HG02852 (cell line): Measurements from ENCODE around the gene CYSRT1.

ENCODE experiments used
- ATAC-seq: cut with Tn5 transposase; IDR thresholded peaks from one replicate; pipeline ENCODE4 v1.9.1; 2021; ENCODE audit warnings: mild to moderate bottlenecking, moderate library complexity; ENCODE audit not compliant: unreplicated experiment

The CYSRT1 gene

GRCh38 chr9:137223078-137223970 is 1.6 kb upstream of the CYSRT1 start:
- ATAC-seq = peak; percentile 58

- no peak for ATAC-seq
Measured at GRCh38 chr9:137225699-137226331, 841 bp downstream of the CYSRT1 start.

GRCh38 chr9:137226338-137227053 is 1.5 kb downstream of the CYSRT1 start:
- no peak for ATAC-seq

- no peak for ATAC-seq
Measured at GRCh38 chr9:137227054-137227852, 2.3 kb downstream of the CYSRT1 start, which contains the start of gene RNF224. Gene RNF224 (plus strand): TSS chr9:137227502. CDS start chr9:137228336, 834 bp downstream.

GRCh38 chr9:137227853-137228505 is 3.0 kb downstream of the CYSRT1 start:
- no peak for ATAC-seq

GRCh38 chr9:137228506-137228967 is 3.6 kb downstream of the CYSRT1 start:
- no peak for ATAC-seq

- no peak for ATAC-seq
Measured at GRCh38 chr9:137228968-137229896, 4.3 kb downstream of the CYSRT1 start.

GRCh38 chr9:137229903-137230704 is 5.1 kb downstream of the CYSRT1 start:
- no peak for ATAC-seq

GRCh38 chr9:137230705-137231371 is 5.9 kb downstream of the CYSRT1 start, which contains the start of gene SLC34A3:
Gene SLC34A3 (plus strand): TSS chr9:137230901. CDS start chr9:137231703, 802 bp downstream.
- no peak for ATAC-seq

GRCh38 chr9:137231372-137232039 is 6.5 kb downstream of the CYSRT1 start:
- ATAC-seq = no peak

- no peak for ATAC-seq
Measured at GRCh38 chr9:137232101-137232500, 7.1 kb downstream of the CYSRT1 start.

GRCh38 chr9:137232510-137232909 is 7.5 kb downstream of the CYSRT1 start:
- no peak for ATAC-seq

- ATAC-seq = no peak
Measured at GRCh38 chr9:137233143-137233980, 8.4 kb downstream of the CYSRT1 start.

- no peak for ATAC-seq
Measured at GRCh38 chr9:137234055-137234697, 9.2 kb downstream of the CYSRT1 start.

GRCh38 chr9:137234758-137235423 is 9.9 kb downstream of the CYSRT1 start:
- ATAC-seq = no peak
